H9 (cell line): ENCODE measurements around the gene ERCC4. TPM values are rescaled to one million over a fixed set of nuclear protein-coding genes. Genes with fewer than 3 reads are reported as not detected.

Experiments used
- DNase-seq: peaks from one replicate; pipeline ENCODE4 v3.0.0-alpha.2; 2017
- H2AFZ ChIP-seq: one replicate; pipeline ENCODE4 v1.6.1; 2013; ENCODE audit warnings: mild to moderate bottlenecking, low read length, control low read depth, moderate library complexity
- H2AK5ac ChIP-seq: 2 replicates; pipeline ENCODE4 v1.6.1; 2013; ENCODE audit warnings: low read length, control low read depth, mixed read lengths; ENCODE audit not compliant: insufficient read length
- H2BK120ac ChIP-seq: one replicate; pipeline ENCODE4 v1.6.1; 2013; ENCODE audit warnings: low read depth, mild to moderate bottlenecking, low read length, control low read depth, inconsistent platforms; ENCODE audit not compliant: poor library complexity, severe bottlenecking
- H2BK12ac ChIP-seq: 2 replicates; pipeline ENCODE4 v1.6.1; 2013; ENCODE audit warnings: low read length, control low read depth, mixed read lengths, low read depth; ENCODE audit not compliant: insufficient read length
- H2BK15ac ChIP-seq: 2 replicates; pipeline ENCODE4 v1.6.1; 2013; ENCODE audit warnings: low read depth, low read length, control low read depth
- H2BK20ac ChIP-seq: one replicate; pipeline ENCODE4 v1.6.1; 2013; ENCODE audit warnings: low read depth, mild to moderate bottlenecking, low read length, control low read depth, inconsistent platforms; ENCODE audit not compliant: poor library complexity, severe bottlenecking
- H2BK5ac ChIP-seq: 2 replicates; pipeline ENCODE4 v1.6.1; 2013; ENCODE audit warnings: low read length, control low read depth, mixed read lengths; ENCODE audit not compliant: insufficient read length
- H3K14ac ChIP-seq: 2 replicates; pipeline ENCODE4 v1.6.1; 2013; ENCODE audit warnings: low read length, control low read depth; ENCODE audit not compliant: insufficient read depth
- H3K18ac ChIP-seq: 2 replicates; pipeline ENCODE4 v1.6.1; 2013; ENCODE audit warnings: low read depth, mild to moderate bottlenecking, mixed read lengths, low read length, control low read depth; ENCODE audit not compliant: insufficient read length
- H3K23ac ChIP-seq: 2 replicates; pipeline ENCODE4 v1.6.1; 2013; ENCODE audit warnings: low read length, control low read depth, mixed read lengths, low read depth; ENCODE audit not compliant: insufficient read length
- H3K23me2 ChIP-seq: 2 replicates; pipeline ENCODE4 v1.6.1; 2013; ENCODE audit warnings: low read depth, mild to moderate bottlenecking, mixed read lengths, low read length, control low read depth; ENCODE audit not compliant: insufficient read length, poor library complexity, severe bottlenecking
- H3K27ac ChIP-seq: 2 replicates; pipeline ENCODE4 v1.5.1; 2013; ENCODE audit warnings: low read length, control low read depth, mixed read lengths, low read depth; ENCODE audit not compliant: insufficient read length
- H3K27me3 ChIP-seq: 2 replicates; pipeline ENCODE4 v1.6.1; 2013; ENCODE audit warnings: low read length, control low read depth, inconsistent platforms; ENCODE audit not compliant: insufficient read depth
- H3K4ac ChIP-seq: 2 replicates; pipeline ENCODE4 v1.6.1; 2013; ENCODE audit warnings: low read depth, mild to moderate bottlenecking, control low read depth, inconsistent platforms, low read length, moderate library complexity
- H3K4me1 ChIP-seq: 2 replicates; pipeline ENCODE4 v1.6.1; 2013; ENCODE audit warnings: low read length, control low read depth, inconsistent platforms; ENCODE audit not compliant: insufficient read depth
- H3K4me2 ChIP-seq: 2 replicates; pipeline ENCODE4 v1.6.1; 2013; ENCODE audit warnings: low read length, control low read depth, mixed read lengths; ENCODE audit not compliant: insufficient read length, insufficient read depth
- H3K56ac ChIP-seq: 2 replicates; pipeline ENCODE4 v1.6.1; 2013; ENCODE audit warnings: low read depth, mild to moderate bottlenecking, mixed read lengths, low read length, control low read depth; ENCODE audit not compliant: insufficient read length
- H3K79me1 ChIP-seq: 2 replicates; pipeline ENCODE4 v1.6.1; 2013; ENCODE audit warnings: low read depth, mild to moderate bottlenecking, moderate library complexity, low read length, control low read depth, inconsistent platforms; ENCODE audit not compliant: insufficient read depth, poor library complexity, severe bottlenecking
- H3K79me2 ChIP-seq: 2 replicates; pipeline ENCODE4 v1.6.1; 2013; ENCODE audit warnings: low read length, control low read depth, inconsistent platforms; ENCODE audit not compliant: insufficient read depth
- H3K9ac ChIP-seq: 2 replicates; pipeline ENCODE4 v1.6.1; 2013; ENCODE audit warnings: low read length, control low read depth, mixed read lengths; ENCODE audit not compliant: insufficient read length; ENCODE audit errors: extremely low read depth
- H3K9me3 ChIP-seq: one replicate; pipeline ENCODE4 v1.6.1; 2013; ENCODE audit warnings: low read depth, low read length, inconsistent platforms; ENCODE audit not compliant: control insufficient read depth
- H3T11ph ChIP-seq: one replicate; pipeline ENCODE4 v1.6.1; 2013; ENCODE audit warnings: mild to moderate bottlenecking, low read length, control low read depth, inconsistent platforms
- H4K20me1 ChIP-seq: one replicate; pipeline ENCODE4 v1.6.1; 2013; ENCODE audit not compliant: control insufficient read depth, insufficient read length, insufficient read depth
- H4K5ac ChIP-seq: 2 replicates; pipeline ENCODE4 v1.6.1; 2013; ENCODE audit warnings: low read depth, mild to moderate bottlenecking, mixed read lengths, low read length, control low read depth; ENCODE audit not compliant: insufficient read length
- H4K8ac ChIP-seq: replicated peaks from 2 replicates; pipeline ENCODE4 v1.6.1; 2013; ENCODE audit warnings: low read length, control low read depth, mixed read lengths, low read depth; ENCODE audit not compliant: insufficient read length
- H4K91ac ChIP-seq: 2 replicates; pipeline ENCODE4 v1.6.1; 2013; ENCODE audit warnings: low read depth, mild to moderate bottlenecking, moderate library complexity, mixed read lengths, low read length, control low read depth; ENCODE audit not compliant: insufficient read length
- H3K27ac Mint-ChIP-seq, 3 experiments: 2 replicates in 2 of 3; 3 replicates in 1 of 3; pipeline ENCODE4 v1.8.0; 2020 to 2021; ENCODE audit warnings: mixed read lengths in 3 of 3, mild to moderate bottlenecking in 1 of 3, moderate library complexity in 1 of 3
- H3K27me3 Mint-ChIP-seq: 2 replicates; pipeline ENCODE4 v1.8.0; 2021; ENCODE audit warnings: low read depth, mild to moderate bottlenecking, moderate library complexity, mixed read lengths
- H3K36me3 Mint-ChIP-seq, 3 experiments: 2 replicates in 2 of 3; 3 replicates in 1 of 3; pipeline ENCODE4 v1.8.0; 2020 to 2021; ENCODE audit warnings: low read depth in 3 of 3, mixed read lengths in 3 of 3; ENCODE audit not compliant: insufficient read depth in 1 of 3
- H3K4me1 Mint-ChIP-seq, 2 experiments: 2 replicates each; pipeline ENCODE4 v1.8.0; 2020; ENCODE audit warnings: mixed read lengths in 2 of 2
- H3K4me3 Mint-ChIP-seq, 2 experiments: 2 replicates in 1 of 2; 3 replicates in 1 of 2; pipeline ENCODE4 v1.8.0; 2020 to 2021; ENCODE audit warnings: mild to moderate bottlenecking in 2 of 2, mixed read lengths in 2 of 2, moderate library complexity in 1 of 2
- H3K9me3 Mint-ChIP-seq, 2 experiments: 2 replicates in 1 of 2; 3 replicates in 1 of 2; pipeline ENCODE4 v1.8.0; 2020; ENCODE audit warnings: mild to moderate bottlenecking in 2 of 2, mixed read lengths in 2 of 2, moderate library complexity in 1 of 2
- CTCF ChIP-seq: fragments of 200-600 bp; sonication (generic); conservative IDR thresholded peaks from 3 replicates; pipeline ENCODE4 v1.8.0; 2021; ENCODE audit warnings: antibody characterized with exemption, mild to moderate bottlenecking
- WGBS: extraction: QIAGEN DNeasy Blood & Tissue Kit; methylation state at CpG from one replicate; pipeline ENCODE4 v1.1.7; 2013; ENCODE audit warnings: missing lambda C conversion rate, low lambda C conversion rate, mixed read lengths; ENCODE audit not compliant: insufficient read length; ENCODE audit errors: extremely low coverage; 5-methylcytosine and 5-hydroxymethylcytosine counted together
- total RNA-seq: library from RNA; stranded (reverse); gene quantifications from 2 replicates; pipeline ENCODE4 v1.2.1, GENCODE V29; 2021

ERCC4 gene
- total RNA-seq, 1 experiment from 2014 or later: 15.6 TPM

- Histone ChIP-seq H3K56ac (no peak overlapping the region), H2BK5ac (no peak overlapping the region), H2BK20ac (no peak overlapping the region), H3K4me2 (no peak overlapping the region), H3K23me2 (no peaks in the 10 kb centered on the region), H3K27ac (no peak overlapping the region), H3K27me3 (no peaks in the 10 kb centered on the region), H3K18ac (no peak overlapping the region), H3K4ac (no peak overlapping the region), H3K14ac (no peak overlapping the region), H2BK120ac (no peak overlapping the region), H2AK5ac (no peak overlapping the region), H2BK15ac (no peak overlapping the region), H3K9ac (no peak overlapping the region), H3T11ph (no peak overlapping the region), H3K79me1 (no peaks in the 10 kb centered on the region), H2BK12ac (no peak overlapping the region), H3K79me2 (no peaks in the 10 kb centered on the region), H3K4me1 (no peaks in the 10 kb centered on the region), H3K23ac (no peak overlapping the region), H2AFZ (no peak overlapping the region), H4K8ac (no peak overlapping the region), H4K5ac (no peak overlapping the region), H3K9me3 (no peaks in the 10 kb centered on the region), H4K91ac (no peak overlapping the region), H4K20me1 (no peaks in the 10 kb centered on the region)
- peaks cover 0 to 5% (median 1%) of the 10 kb centered on the region in 3 experiments; a peak in 2 of 7 replicates for H3K36me3 Mint-ChIP-seq
- no peak for TF ChIP-seq CTCF
- H3K27ac Mint-ChIP-seq: no peak overlapping the region
- DNase-seq: no peak
- no peak overlapping the region for H3K4me3 Mint-ChIP-seq
- H3K9me3 Mint-ChIP-seq: peaks cover 11 to 22% of the 10 kb centered on the region in 2 experiments
- 0 out of 2 replicates have a peak, but pooled peaks cover 2% of the 10 kb centered on the region for H3K27me3 Mint-ChIP-seq
- peaks cover 12 to 14% of the 10 kb centered on the region in 2 experiments for H3K4me1 Mint-ChIP-seq
- WGBS: no CpG with 5 or more reads among the region's 10 CpGs
These were observed 4.8 kb upstream of the ERCC4 start for GRCh38 chr16:13915033-13915635.
